ENCODE measurements around the gene PTPRO.
A peak's percentile ranks its signal among the peaks of the same experiment; 100 is the strongest.

PTPRO gene

GRCh38 chr12:15526033-15526432 lies 203.7 kb downstream of the PTPRO start:
- Mint-ChIP-seq H3K27ac (no peak overlapping the region), H3K27me3 (ENCODE audit: low read depth) (no peaks in the 10 kb centered on the region), H3K4me1 (peaks cover 4% of the 10 kb centered on the region), H3K36me3 (ENCODE audit: low read depth) (peaks cover 29% of the 10 kb centered on the region), H3K4me3 (no peak overlapping the region), H3K9me3 (peaks cover 11% of the 10 kb centered on the region)
- no peak for TF ChIP-seq CTCF (IDR thresholded peaks at IDR 0.05; ENCODE audit: unreplicated experiment in 3 of 3)

GRCh38 chr12:15527201-15528080 lies 205.1 kb downstream of the PTPRO start:
- H3K27me3 Mint-ChIP-seq (ENCODE audit: low read depth), result no peaks in the 10 kb centered on the region
- no peak overlapping the region for H3K27ac Mint-ChIP-seq
- peaks cover 10% of the 10 kb centered on the region for H3K4me1 Mint-ChIP-seq
- H3K9me3 Mint-ChIP-seq, result peaks cover 11% of the 10 kb centered on the region
- H3K4me3 Mint-ChIP-seq, result no peak overlapping the region
- H3K36me3 Mint-ChIP-seq (ENCODE audit: low read depth), result peaks cover 29% of the 10 kb centered on the region
- no peak for TF ChIP-seq CTCF (IDR thresholded peaks at IDR 0.05; ENCODE audit: unreplicated experiment in 3 of 3)

GRCh38 chr12:15528666-15529065 lies 206.4 kb downstream of the PTPRO start:
- no peak for TF ChIP-seq CTCF (IDR thresholded peaks at IDR 0.05; ENCODE audit: unreplicated experiment in 3 of 3)
- no peaks in the 10 kb centered on the region for H3K27me3 Mint-ChIP-seq (ENCODE audit: low read depth)
- no peak overlapping the region for H3K27ac Mint-ChIP-seq
- H3K36me3 Mint-ChIP-seq (ENCODE audit: low read depth), result peaks cover 29% of the 10 kb centered on the region
- H3K4me3 Mint-ChIP-seq, result no peak overlapping the region
- peaks cover 10% of the 10 kb centered on the region for H3K4me1 Mint-ChIP-seq
- H3K9me3 Mint-ChIP-seq, result peaks cover 11% of the 10 kb centered on the region

- Mint-ChIP-seq H3K27me3 (ENCODE audit: low read depth) (no peaks in the 10 kb centered on the region), H3K36me3 (ENCODE audit: low read depth) (peaks cover 29% of the 10 kb centered on the region), H3K9me3 (peaks cover 11% of the 10 kb centered on the region), H3K27ac (no peak overlapping the region), H3K4me1 (peaks cover 10% of the 10 kb centered on the region), H3K4me3 (no peak overlapping the region)
- TF ChIP-seq CTCF (IDR thresholded peaks at IDR 0.05; ENCODE audit: unreplicated experiment in 3 of 3), result no peak
Measured at GRCh38 chr12:15530361-15530760, 208.1 kb downstream of the PTPRO start.

- Mint-ChIP-seq H3K4me3 (no peak overlapping the region), H3K9me3 (peaks cover 10% of the 10 kb centered on the region), H3K4me1 (peaks cover 10% of the 10 kb centered on the region), H3K36me3 (ENCODE audit: low read depth) (peaks cover 21% of the 10 kb centered on the region), H3K27me3 (ENCODE audit: low read depth) (no peaks in the 10 kb centered on the region), H3K27ac (no peak overlapping the region)
- TF ChIP-seq CTCF (IDR thresholded peaks at IDR 0.05; ENCODE audit: unreplicated experiment in 3 of 3), result peak; percentile 21 to 27 (median 22)
Measured at GRCh38 chr12:15532364-15532977, 210.2 kb downstream of the PTPRO start.
